Endothelial cell of umbilical vein (primary cell): ENCODE results near the gene BAX. TPM values are rescaled to one million over a fixed set of nuclear protein-coding genes. Genes with fewer than 3 reads are reported as not detected.

Source experiments
- BruUV-seq: library from RNA; stranded (reverse); fragments of 400-500 nt; replicated peaks from 2 replicates; lab custom pipeline; 2021; lab: Mats Ljungman, UMichigan
- CTCF ChIA-PET: fragments of 300-600, 350-600 bp; sonication (Branson Sonifier 250); formaldehyde crosslinking; loops from one replicate; lab custom pipeline; 2021; ENCODE audit warnings: antibody characterized with exemption, inconsistent platforms; lab: Charles Lee
- POLR2A ChIA-PET: fragments of 300-600, 350-600 bp; sonication (Branson Sonifier 250); formaldehyde crosslinking; loops from one replicate; lab custom pipeline; 2021; ENCODE audit warnings: antibody characterized with exemption, inconsistent platforms; lab: Charles Lee
- DNase-seq: peaks from one replicate; pipeline ENCODE4 v3.0.0-alpha.2; 2011; ENCODE audit warnings: low read depth, low spot score
- FAIRE-seq: peaks from 2 replicates; lab custom pipeline; 2011; peaks lifted over from hg19 to GRCh38; lab: Jason Lieb, UNC
- H2AFZ ChIP-seq: 2 replicates; pipeline ENCODE4 v1.6.0; 2012; ENCODE audit warnings: low read depth, low read length, control low read depth, inconsistent platforms
- H3K27ac ChIP-seq: 2 replicates; pipeline ENCODE4 v1.5.1; 2011; ENCODE audit warnings: low read depth, mild to moderate bottlenecking, control low read depth, low read length, moderate library complexity; ENCODE audit not compliant: insufficient read depth
- H3K27me3 ChIP-seq, 2 experiments: 2 replicates each; pipeline versions ENCODE4 v1.6.0 to v1.6.1; 2011; ENCODE audit warnings: low read length in 2 of 2, mixed read lengths in 1 of 2; ENCODE audit not compliant: control insufficient read depth in 2 of 2, insufficient read depth in 2 of 2
- H3K36me3 ChIP-seq, 2 experiments: 2 replicates in 1 of 2; 3 replicates in 1 of 2; pipeline ENCODE4 v1.5.1; 2011; ENCODE audit warnings: low read length in 2 of 2, mild to moderate bottlenecking in 1 of 2, moderate library complexity in 1 of 2; ENCODE audit not compliant: control insufficient read depth in 2 of 2, insufficient read depth in 2 of 2; ENCODE audit errors: extremely low read depth in 1 of 2
- H3K4me1 ChIP-seq: 3 replicates; pipeline ENCODE4 v1.5.1; 2011; ENCODE audit warnings: mild to moderate bottlenecking, low read length; ENCODE audit not compliant: control insufficient read depth, insufficient read depth; ENCODE audit errors: extremely low read depth
- H3K4me2 ChIP-seq: 2 replicates; pipeline ENCODE4 v1.6.1; 2011; ENCODE audit warnings: low read length, control low read depth, mixed read lengths; ENCODE audit not compliant: insufficient read depth
- H3K4me3 ChIP-seq, 3 experiments: fragments of 200-600 bp in 1 of 3; sonication (generic), shearing (Covaris generic) in 1 of 3; replicated peaks in 1 of 3; 2 replicates each; pipeline ENCODE4 v1.5.1; 2011 to 2016; ENCODE audit warnings: control low read depth in 3 of 3, low read length in 3 of 3, mild to moderate bottlenecking in 2 of 3, inconsistent platforms in 1 of 3, low read depth in 1 of 3, moderate library complexity in 1 of 3; ENCODE audit not compliant: insufficient read depth in 1 of 3
- H3K79me2 ChIP-seq: 2 replicates; pipeline ENCODE4 v1.6.0; 2012; ENCODE audit warnings: low read length, inconsistent platforms; ENCODE audit not compliant: control insufficient read depth, insufficient read depth
- H3K9ac ChIP-seq: replicated peaks from 2 replicates; pipeline ENCODE3; 2011; ENCODE audit warnings: low read length, control low read depth; ENCODE audit not compliant: insufficient read depth; ENCODE audit errors: extremely low read depth
- H3K9me1 ChIP-seq: replicated peaks from 3 replicates; pipeline ENCODE4 v1.6.0; 2011; ENCODE audit warnings: mild to moderate bottlenecking, low read length; ENCODE audit not compliant: control insufficient read depth, insufficient read depth; ENCODE audit errors: extremely low read depth
- H3K9me3 ChIP-seq: replicated peaks from 2 replicates; pipeline ENCODE4 v1.5.1; 2012; ENCODE audit warnings: low read length, inconsistent platforms; ENCODE audit not compliant: control insufficient read depth, insufficient read depth
- H4K20me1 ChIP-seq: replicated peaks from 2 replicates; pipeline ENCODE3; 2011; ENCODE audit warnings: mild to moderate bottlenecking, low read length; ENCODE audit not compliant: control insufficient read depth, insufficient read depth; ENCODE audit errors: extremely low read depth
- CTCF ChIP-seq, 2 donors: IDR thresholded peaks; 1 replicate in 1 of 2; 2 replicates in 1 of 2; pipeline ENCODE4 v1.5.1; 2011; ENCODE audit warnings: low read length in 2 of 2, mild to moderate bottlenecking in 2 of 2, moderate library complexity in 2 of 2, control low read depth in 1 of 2, inconsistent platforms in 1 of 2, low read depth in 1 of 2; ENCODE audit not compliant: insufficient read depth in 1 of 2; ENCODE audit errors: extremely low read depth in 1 of 2
- FOS ChIP-seq: IDR thresholded peaks from 2 replicates; pipeline ENCODE4 v1.6.1; 2011; ENCODE audit warnings: mild to moderate bottlenecking, low read length, moderate library complexity, borderline replicate concordance; ENCODE audit not compliant: insufficient read depth
- GATA2 ChIP-seq: IDR thresholded peaks from 2 replicates; pipeline ENCODE4 v1.7.0; 2011; ENCODE audit warnings: low read depth, mild to moderate bottlenecking, moderate library complexity, mixed read lengths, low read length; ENCODE audit not compliant: insufficient read length, insufficient read depth
- dilution Hi-C: fragments of 300-500 bp; cut with MboI; formaldehyde crosslinking; loops from one replicate; pipeline ENCODE4 v1.15.0; 2019; ENCODE audit warnings: low sequenced_read_pairs; ENCODE audit not compliant: extremely low pct_ligation_motif_present
- intact Hi-C: fragments of 100-400 bp; cut with micrococcal nuclease; formaldehyde crosslinking; loops from one replicate; pipeline ENCODE4 v1.10.0; 2022
- polyA plus RNA-seq, 4 experiments: library from polyadenylated mRNA; depleted of rRNA in 3 of 4; stranded (reverse) in 3 of 4; unstranded in 1 of 4; fragments of >200 nt; gene quantifications; 2 replicates each; pipeline versions ENCODE4 v1.2.1 to v1.2.3, GENCODE V29; 2011 to 2012; ENCODE audit warnings: missing spikeins in 1 of 4
- total RNA-seq: library from RNA; stranded (reverse); gene quantifications from 2 replicates; pipeline ENCODE4 v1.2.3, GENCODE V29; 2021

Gene BAX
- total and polyA plus RNA-seq, 2 donors (not counting 3 experiments of a cell fraction or from before 2014, with no cell fraction given), result 267 to 283 TPM

GRCh38 chr19:48997972-48998371, 43.3 kb downstream of the BAX start:
- dilution Hi-C loops (no loop called here), intact Hi-C loops (loop anchor here (2.0 to 10.0 kb wide), 3 partner anchors 77 to 363 kb away; partner anchors contain the start of genes DBP, HRC and TRPM4)
- CTCF ChIA-PET, result interaction anchor here (0.6 to 2.3 kb wide), 14 partner anchors 10 to 227 kb away, joined by 3 to 12 read pairs (median 5); no protein-coding TSS in a partner anchor
- Histone ChIP-seq H3K36me3 (peaks cover 0 to 2% of the 10 kb centered on the region in 2 experiments), H3K4me1 (peaks cover 7% of the 10 kb centered on the region), H3K9me3 (no peaks in the 10 kb centered on the region), H3K27me3 (no peaks in the 10 kb centered on the region), H3K4me2 (no peak overlapping the region), H3K4me3 (no peak overlapping the region), H2AFZ (no peak overlapping the region), H3K79me2 (peaks cover 39% of the 10 kb centered on the region), H3K27ac (no peak overlapping the region), H3K9me1 (no peaks in the 10 kb centered on the region), H3K9ac (no peak overlapping the region), H4K20me1 (no peaks in the 10 kb centered on the region)
- POLR2A ChIA-PET, result interaction anchor here (1.0 kb wide), 1 partner anchor 33 kb away, joined by 3 read pairs; the partner anchor contains the start of gene FTL
- TF ChIP-seq GATA2, result no peak
- peak; percentile 64 to 69 for TF ChIP-seq CTCF (IDR thresholded peaks at IDR 0.05; ENCODE audit: extremely low read depth in 1 of 2, insufficient read depth in 1 of 2, low read depth in 1 of 2, low read length in 2 of 2)
- BruUV-seq, result no TSS peak
- peak; percentile 47 for DNase-seq
- FAIRE-seq, result peak; percentile 37

- Histone ChIP-seq H3K79me2 (peaks cover 29% of the 10 kb centered on the region), H3K4me3 (no peak overlapping the region), H3K27me3 (no peaks in the 10 kb centered on the region), H3K27ac (no peak overlapping the region), H3K9ac (no peak overlapping the region), H3K36me3 (peaks cover 4 to 7% of the 10 kb centered on the region in 2 experiments), H3K9me1 (no peaks in the 10 kb centered on the region), H3K9me3 (no peaks in the 10 kb centered on the region), H3K4me2 (no peak overlapping the region), H3K4me1 (peaks cover under 1% of the 10 kb centered on the region), H4K20me1 (no peaks in the 10 kb centered on the region), H2AFZ (no peak overlapping the region)
- TF ChIP-seq CTCF (IDR thresholded peaks at IDR 0.05; ENCODE audit: extremely low read depth in 1 of 2, insufficient read depth in 1 of 2, low read depth in 1 of 2, low read length in 2 of 2), result peak; percentile 75 to 85
- TF ChIP-seq FOS, result no peak
- POLR2A ChIA-PET, result no interaction called here
- DNase-seq (peak; percentile 64), FAIRE-seq (peak; percentile 87)
- CTCF ChIA-PET, result interaction anchor here (0.6 to 2.2 kb wide), 37 partner anchors 11 to 256 kb away, joined by 3 to 59 read pairs (median 4); partner anchors contain the start of genes CGB7, LHB and NTF4
- no TSS peak for BruUV-seq
- dilution Hi-C loops (no loop called here), intact Hi-C loops (loop anchor here (1.0 to 10.0 kb wide), 4 partner anchors 75 to 365 kb away; partner anchors contain the start of genes DBP, HRC and TRPM4)
Measured at GRCh38 chr19:48999481-49000325, 45.0 kb downstream of the BAX start.
